ENCODE measurements around the gene TSSK2.

The TSSK2 gene

GRCh38 chr22:19178065-19178656 lies 47.1 kb downstream of the TSSK2 start:
- Histone ChIP-seq H3K4me3 (ENCODE audit: extremely low read depth, insufficient read depth, low read length, poor library complexity, severe bottlenecking) (peak overlapping the region; percentile 79), H3K27ac (ENCODE audit: low read depth, low read length, severe bottlenecking) (no peak overlapping the region), H3K4me1 (ENCODE audit: control insufficient read depth, insufficient read depth, low read length, poor library complexity, severe bottlenecking) (peaks cover 41% of the 10 kb centered on the region), H3K9me3 (ENCODE audit: control insufficient read depth, low read length) (no peaks in the 10 kb centered on the region), H3K36me3 (ENCODE audit: control insufficient read depth, insufficient read depth, low read length) (peaks cover 32% of the 10 kb centered on the region)
- 0 to 1% methylated on average over 59 to 75 of the region's 80 CpGs for WGBS, 2 experiments (ENCODE audit: insufficient coverage in 2 of 2)

DNA sequence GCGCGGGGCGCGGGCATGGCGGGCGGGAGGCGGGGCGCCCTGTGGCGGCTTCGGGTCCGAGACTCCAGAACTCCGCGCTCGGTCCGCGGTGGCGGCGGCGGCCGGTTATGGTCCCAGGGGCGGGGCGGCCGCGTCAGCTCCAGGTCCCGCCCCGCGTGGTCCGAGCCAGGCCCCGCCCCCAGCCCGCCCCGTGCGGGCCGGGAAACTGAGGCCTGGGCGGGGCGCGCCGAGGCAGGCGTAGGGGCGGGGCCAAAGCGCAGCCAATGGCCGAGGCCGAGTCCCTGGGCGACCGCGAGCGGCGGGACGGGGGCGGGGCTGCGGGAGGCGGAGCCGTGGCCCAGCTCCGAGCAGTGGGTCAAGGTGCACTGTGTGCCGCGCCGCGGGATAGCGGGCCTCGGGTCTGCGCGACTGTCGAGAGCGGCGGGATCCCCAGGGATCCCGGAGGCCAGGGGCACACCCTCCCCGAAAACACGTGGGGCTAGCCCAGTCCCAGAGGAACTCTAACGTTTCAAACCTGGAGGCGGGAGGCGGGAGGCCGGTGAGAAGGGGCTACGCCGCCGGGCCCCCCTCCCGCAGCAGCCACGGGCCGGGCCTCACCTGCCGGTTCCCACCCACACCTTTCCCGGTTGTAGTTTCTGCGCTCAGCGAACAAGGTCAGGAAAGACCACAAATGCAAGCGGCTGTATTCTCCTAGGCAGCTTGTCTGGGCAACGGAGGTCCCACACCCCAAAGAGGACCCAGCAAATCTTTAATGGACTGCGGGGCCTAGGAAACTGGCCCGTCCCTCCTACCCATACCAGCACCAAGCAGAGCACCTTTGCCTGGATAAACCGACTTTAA lies 47.8 kb downstream of the TSSK2 start, which contains the start of gene SLC25A1:
TSS of gene SLC25A1 (minus strand) at position 80 of the 840 bp plus-strand sequence. CDS start at position 17, 63 bp downstream.
- WGBS, 2 experiments (ENCODE audit: insufficient coverage in 2 of 2), result 0 to 2% methylated on average over 64 to 78 of the region's 86 CpGs
- Histone ChIP-seq H3K27ac (ENCODE audit: low read depth, low read length, severe bottlenecking) (peak within 1 kb of the TSS; percentile 77), H3K4me1 (ENCODE audit: control insufficient read depth, insufficient read depth, low read length, poor library complexity, severe bottlenecking) (peaks cover 36% of the 10 kb centered on the region), H3K36me3 (ENCODE audit: control insufficient read depth, insufficient read depth, low read length) (peaks cover 28% of the 10 kb centered on the region), H3K4me3 (ENCODE audit: extremely low read depth, insufficient read depth, low read length, poor library complexity, severe bottlenecking) (peak within 1 kb of the TSS; percentile 79), H3K9me3 (ENCODE audit: control insufficient read depth, low read length) (no peaks in the 10 kb centered on the region)

DNA sequence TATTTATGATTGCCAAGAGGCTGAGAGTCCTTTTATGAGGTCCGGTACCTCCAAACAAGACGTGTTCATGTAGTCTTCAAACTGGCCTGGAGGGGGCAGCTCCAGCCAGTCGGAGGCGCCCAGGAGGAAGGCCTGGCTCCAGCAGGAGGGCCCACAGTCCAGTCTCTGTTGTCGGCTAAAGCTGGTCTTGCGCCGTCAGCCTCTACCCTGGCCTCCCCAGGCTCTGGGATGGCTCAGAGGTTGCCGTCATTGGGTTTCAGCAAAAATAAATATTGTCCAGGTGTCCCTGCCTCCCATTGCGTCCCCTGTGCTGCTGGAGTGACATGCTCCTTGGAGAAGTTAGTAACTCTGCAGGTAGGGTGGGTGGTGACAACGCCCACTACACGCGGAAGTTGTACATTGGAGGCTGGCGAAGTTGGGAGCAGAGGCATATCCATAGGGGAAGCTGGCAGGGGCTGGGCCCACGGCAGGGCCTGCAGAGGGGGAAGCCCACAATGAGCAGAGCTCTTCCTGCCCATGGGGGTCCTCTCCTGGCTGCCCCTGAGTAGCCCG lies 48.5 kb downstream of the TSSK2 start:
- H3K27ac ChIP-seq (ENCODE audit: low read depth, low read length, severe bottlenecking), result peak overlapping the region; percentile 77

GRCh38 chr22:19180234-19180633 lies 49.1 kb downstream of the TSSK2 start:
- peaks cover 18% of the 10 kb centered on the region for H3K36me3 ChIP-seq (ENCODE audit: control insufficient read depth, insufficient read depth, low read length)
- H3K9me3 ChIP-seq (ENCODE audit: control insufficient read depth, low read length), result no peaks in the 10 kb centered on the region
- H3K27ac ChIP-seq (ENCODE audit: low read depth, low read length, severe bottlenecking), result no peak overlapping the region
- peaks cover 27% of the 10 kb centered on the region for H3K4me1 ChIP-seq (ENCODE audit: control insufficient read depth, insufficient read depth, low read length, poor library complexity, severe bottlenecking)
- 92 to 93% methylated on average over 6 to 8 of the region's 9 CpGs for WGBS, 2 experiments (ENCODE audit: insufficient coverage in 2 of 2)
- H3K4me3 ChIP-seq (ENCODE audit: extremely low read depth, insufficient read depth, low read length, poor library complexity, severe bottlenecking), result no peak overlapping the region

More for the DNA sequence above, 48.5 kb downstream of the TSSK2 start:
- Histone ChIP-seq H3K9me3 (ENCODE audit: control insufficient read depth, low read length) (no peaks in the 10 kb centered on the region), H3K4me1 (ENCODE audit: control insufficient read depth, insufficient read depth, low read length, poor library complexity, severe bottlenecking) (peaks cover 29% of the 10 kb centered on the region), H3K4me3 (ENCODE audit: extremely low read depth, insufficient read depth, low read length, poor library complexity, severe bottlenecking) (peak overlapping the region; percentile 79), H3K36me3 (ENCODE audit: control insufficient read depth, insufficient read depth, low read length) (peaks cover 23% of the 10 kb centered on the region)
- WGBS, 2 experiments (ENCODE audit: insufficient coverage in 2 of 2), result 42 to 46% methylated on average over 15 of the region's 15 CpGs

- Histone ChIP-seq H3K36me3 (ENCODE audit: control insufficient read depth, insufficient read depth, low read length) (peaks cover 12% of the 10 kb centered on the region), H3K4me3 (ENCODE audit: extremely low read depth, insufficient read depth, low read length, poor library complexity, severe bottlenecking) (no peak overlapping the region), H3K9me3 (ENCODE audit: control insufficient read depth, low read length) (no peaks in the 10 kb centered on the region), H3K4me1 (ENCODE audit: control insufficient read depth, insufficient read depth, low read length, poor library complexity, severe bottlenecking) (peaks cover 21% of the 10 kb centered on the region), H3K27ac (ENCODE audit: low read depth, low read length, severe bottlenecking) (no peak overlapping the region)
- 92 to 93% methylated on average over 7 to 8 of the region's 11 CpGs for WGBS, 2 experiments (ENCODE audit: insufficient coverage in 2 of 2)
These were observed 49.8 kb downstream of the TSSK2 start for GRCh38 chr22:19180740-19181410.

GRCh38 chr22:19181786-19182471 lies 50.8 kb downstream of the TSSK2 start:
- Histone ChIP-seq H3K9me3 (ENCODE audit: control insufficient read depth, low read length) (no peaks in the 10 kb centered on the region), H3K4me1 (ENCODE audit: control insufficient read depth, insufficient read depth, low read length, poor library complexity, severe bottlenecking) (peaks cover 11% of the 10 kb centered on the region), H3K27ac (ENCODE audit: low read depth, low read length, severe bottlenecking) (no peak overlapping the region), H3K36me3 (ENCODE audit: control insufficient read depth, insufficient read depth, low read length) (peaks cover 1% of the 10 kb centered on the region), H3K4me3 (ENCODE audit: extremely low read depth, insufficient read depth, low read length, poor library complexity, severe bottlenecking) (no peak overlapping the region)
- WGBS, 2 experiments (ENCODE audit: insufficient coverage in 2 of 2), result 86 to 91% methylated on average over 7 of the region's 12 CpGs

All from mesodermal cell (in vitro differentiated cells).